ENCODE results near the gene DHX32.
"Not testable (repeated sequence)": the region's sequence is repeated elsewhere in the genome, so short reads cannot be mapped to it uniquely, and the experiment has no call there.

Gene DHX32

DNA sequence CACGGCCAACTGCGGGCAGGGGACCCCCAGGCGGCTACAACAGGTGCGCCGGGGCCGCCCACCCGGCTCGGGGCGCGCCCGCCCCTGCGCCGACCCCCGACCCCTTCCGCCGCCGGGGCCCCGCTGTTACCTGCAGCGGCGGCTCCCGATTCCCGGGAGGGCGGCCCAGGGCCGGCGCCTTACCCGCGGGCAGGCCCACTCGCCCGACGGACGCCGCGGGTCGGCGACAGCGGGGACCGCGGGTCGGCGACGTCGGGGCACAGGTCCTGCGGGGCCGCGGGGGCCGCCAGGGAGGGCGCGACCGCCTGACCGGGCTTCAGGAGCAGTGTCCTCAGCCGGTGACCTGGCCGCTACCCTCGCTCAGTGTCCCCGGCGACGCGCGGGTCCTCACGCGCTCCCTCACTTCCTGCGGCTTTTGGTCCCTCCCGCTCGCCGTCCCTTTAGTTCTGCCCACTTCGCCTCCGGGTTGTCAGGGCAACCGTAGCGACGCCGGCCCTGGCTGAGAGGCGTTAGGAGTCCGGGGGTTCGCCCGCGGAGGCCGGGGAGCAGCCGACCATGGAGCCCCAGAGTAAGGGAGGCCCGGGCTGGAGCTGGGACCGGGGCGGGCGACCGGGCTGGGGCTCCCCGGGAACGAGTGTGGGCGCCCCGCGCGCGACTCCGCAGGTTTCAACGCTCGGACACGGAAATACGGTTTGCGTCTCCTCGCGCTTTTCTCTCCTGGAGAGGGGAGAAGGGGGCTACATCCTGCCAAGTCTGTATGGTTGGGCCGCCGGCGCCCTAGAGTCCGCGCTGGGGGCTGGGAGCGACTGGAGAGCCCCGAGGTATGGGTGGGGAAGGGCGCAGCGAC, 15.2 kb upstream of the DHX32 start, which contains the start of gene FANK1:
FANK1 (plus strand) TSS at position 477 of the 847 bp plus-strand sequence; CDS start at position 556, 79 bp downstream.
- peak; percentile 85 for DNase-seq (ENCODE audit: low spot score)

GRCh38 chr10:125895130-125896087, 14.3 kb upstream of the DHX32 start:
- peak; percentile 63 for DNase-seq (ENCODE audit: low spot score)

DNA sequence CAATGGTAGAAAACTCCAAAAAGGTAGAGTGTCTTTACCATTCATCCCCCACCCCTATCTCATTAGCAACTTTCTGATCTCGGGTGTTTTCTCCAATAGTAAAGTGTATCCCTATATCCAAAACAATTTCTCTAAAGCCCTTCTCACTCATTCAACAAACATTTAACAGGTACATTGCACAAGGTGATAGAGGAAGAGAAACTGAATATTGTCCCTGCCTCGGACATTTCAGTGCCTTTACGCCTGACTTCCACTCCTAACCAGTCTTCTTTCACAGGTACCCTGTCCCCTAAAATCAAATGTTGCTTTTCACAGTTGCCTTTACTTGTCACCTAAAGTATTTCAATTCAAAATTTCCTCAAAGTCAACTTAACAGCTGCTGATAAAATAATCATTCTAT, 13.1 kb upstream of the DHX32 start:
- DNase-seq (ENCODE audit: low spot score) = not testable (repeated sequence)

- not testable (repeated sequence) for DNase-seq (ENCODE audit: low spot score)
These were observed 11.3 kb upstream of the DHX32 start for GRCh38 chr10:125892402-125892801.

DNA sequence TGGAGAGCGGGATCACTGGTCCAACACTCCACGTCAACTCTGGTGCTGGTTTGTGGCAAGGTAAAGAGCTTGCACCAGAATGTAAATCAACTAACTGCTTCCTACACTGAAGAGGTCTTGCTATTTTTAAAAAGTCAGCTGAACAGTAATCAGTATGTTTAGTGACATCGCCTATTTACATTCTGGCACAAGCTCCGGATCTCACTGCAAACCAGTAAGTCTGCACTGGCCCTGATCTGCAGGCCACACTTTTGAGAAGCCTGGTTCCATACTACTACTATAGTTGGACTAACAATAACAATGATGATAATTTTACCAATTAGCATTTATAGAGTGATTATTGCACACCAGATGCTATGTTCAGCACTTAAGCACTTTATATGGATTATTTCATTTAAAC, 8.3 kb upstream of the DHX32 start:
- DNase-seq (ENCODE audit: low spot score) = not testable (repeated sequence)

DNA sequence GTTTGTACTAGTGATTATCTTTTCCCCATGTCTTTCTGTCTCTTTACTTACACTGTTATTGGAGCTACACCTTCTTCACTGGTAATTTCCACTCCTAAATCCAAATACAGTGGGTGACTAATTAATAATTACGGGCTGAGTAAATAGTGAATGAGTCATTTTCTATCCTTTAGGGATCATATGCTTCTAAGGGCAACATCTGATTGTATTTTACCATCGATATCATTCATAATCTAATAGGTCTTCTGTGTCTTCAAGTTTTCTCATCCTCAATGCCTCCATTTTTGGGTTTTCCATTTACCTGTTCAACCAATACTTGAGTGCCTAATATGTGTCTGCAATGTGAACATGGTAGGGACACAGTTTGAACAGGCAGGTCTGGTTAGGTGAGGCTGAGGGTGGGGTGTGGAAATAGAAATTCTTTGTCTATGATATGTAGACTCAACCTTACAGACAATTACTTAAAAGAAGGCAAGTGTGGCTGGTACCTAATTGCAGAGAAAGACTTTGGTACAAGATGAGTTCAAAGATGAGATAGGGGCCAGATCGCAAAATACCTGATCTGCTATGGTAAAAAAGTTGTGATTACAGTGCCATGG, 5.9 kb upstream of the DHX32 start:
- DNase-seq (ENCODE audit: low spot score) = no peak

GRCh38 chr10:125883211-125883610, 2.1 kb upstream of the DHX32 start:
- DNase-seq (ENCODE audit: low spot score) = no peak

DNA sequence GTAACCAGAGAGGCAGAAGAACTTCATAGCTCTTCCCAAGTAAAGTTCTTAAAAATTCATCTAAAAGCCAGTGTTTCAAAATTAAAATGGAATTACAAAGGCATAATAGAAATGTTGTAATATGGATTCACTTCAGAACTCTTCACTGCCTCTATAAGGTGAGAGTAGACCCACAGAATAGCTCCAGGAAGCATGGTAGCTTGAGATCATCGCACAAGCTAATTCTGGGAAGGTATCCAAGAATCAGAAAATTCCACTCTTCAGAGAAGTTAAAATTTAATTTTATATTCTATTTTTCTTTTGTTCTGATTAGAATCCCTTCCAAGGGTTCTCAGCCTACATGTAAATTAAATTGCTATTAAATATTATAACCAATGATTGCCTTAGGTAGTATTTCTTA, 1.5 kb upstream of the DHX32 start:
- DNase-seq (ENCODE audit: low spot score) = no peak

GRCh38 chr10:125880719-125881118, 373 bp downstream of the DHX32 start:
- no peak for DNase-seq (ENCODE audit: low spot score)

DNA sequence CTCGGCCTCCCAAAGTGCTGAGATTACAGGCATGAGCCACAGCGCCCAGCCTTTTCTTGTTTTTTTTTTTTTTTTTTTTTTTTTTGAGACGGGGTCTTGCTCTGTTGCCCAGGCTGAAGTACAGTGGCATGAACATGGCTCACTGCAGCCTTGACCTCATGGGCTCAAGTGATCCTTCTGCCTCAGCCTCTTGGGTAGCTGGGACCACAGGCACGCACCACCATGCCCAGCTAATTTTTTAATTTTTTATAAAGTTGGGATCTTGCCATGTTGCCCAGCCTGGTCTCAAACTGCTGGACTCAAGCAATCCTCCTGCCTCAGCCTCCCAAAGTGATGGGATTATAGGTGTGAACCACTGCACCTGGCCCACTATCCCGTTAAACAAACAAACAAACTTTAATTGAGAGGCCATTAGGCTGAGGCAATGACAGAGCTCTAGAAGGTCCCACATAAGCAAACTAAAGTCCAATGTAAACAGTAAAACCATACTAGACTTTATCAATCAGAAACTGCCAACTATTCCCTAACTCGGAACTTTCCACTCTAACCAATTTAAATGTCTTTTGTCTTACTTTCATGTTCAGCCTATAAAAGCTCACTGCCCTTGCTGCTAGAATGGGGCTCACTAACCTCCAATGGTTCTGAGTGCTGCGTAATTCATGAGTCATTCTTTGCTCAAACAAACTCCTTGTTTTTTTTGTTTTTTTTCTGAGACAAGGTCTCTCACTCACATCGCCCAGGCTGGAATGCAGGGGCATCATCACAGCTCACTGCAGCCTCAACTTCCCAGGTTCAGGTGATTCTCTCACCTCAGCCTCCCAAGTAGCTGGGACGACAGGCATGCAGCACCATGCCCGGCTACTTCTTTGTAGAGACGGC, 1.9 kb downstream of the DHX32 start:
- DNase-seq (ENCODE audit: low spot score) = peak; percentile 82

- no peak for DNase-seq (ENCODE audit: low spot score)
These were observed 9.8 kb downstream of the DHX32 start for GRCh38 chr10:125871338-125871737.

- peak; percentile 73 for DNase-seq (ENCODE audit: low spot score)
These were observed 12.6 kb downstream of the DHX32 start for GRCh38 chr10:125868372-125868975.

- DNase-seq (ENCODE audit: low spot score) = no peak
These were observed 14.6 kb downstream of the DHX32 start for GRCh38 chr10:125866421-125867029.

DNA sequence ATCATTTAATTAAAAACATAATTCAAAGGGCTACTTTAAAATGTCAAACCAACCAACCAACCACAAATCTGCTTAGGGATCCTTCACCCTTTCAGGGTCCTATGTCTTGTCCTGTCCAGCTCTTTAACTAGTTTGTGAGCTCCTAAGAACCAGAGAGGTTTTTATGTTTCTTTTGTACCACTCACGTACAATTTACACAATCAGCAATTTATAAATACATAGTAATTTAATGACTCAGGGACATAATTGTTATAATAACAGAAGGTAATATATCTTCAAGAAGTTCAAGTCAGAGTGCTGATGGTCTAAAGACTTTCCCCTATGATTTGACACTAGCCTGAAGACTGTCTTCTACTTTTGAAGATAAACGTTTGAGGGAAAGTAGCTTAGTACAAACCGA, 16.0 kb downstream of the DHX32 start:
- DNase-seq (ENCODE audit: low spot score) = no peak

DNA sequence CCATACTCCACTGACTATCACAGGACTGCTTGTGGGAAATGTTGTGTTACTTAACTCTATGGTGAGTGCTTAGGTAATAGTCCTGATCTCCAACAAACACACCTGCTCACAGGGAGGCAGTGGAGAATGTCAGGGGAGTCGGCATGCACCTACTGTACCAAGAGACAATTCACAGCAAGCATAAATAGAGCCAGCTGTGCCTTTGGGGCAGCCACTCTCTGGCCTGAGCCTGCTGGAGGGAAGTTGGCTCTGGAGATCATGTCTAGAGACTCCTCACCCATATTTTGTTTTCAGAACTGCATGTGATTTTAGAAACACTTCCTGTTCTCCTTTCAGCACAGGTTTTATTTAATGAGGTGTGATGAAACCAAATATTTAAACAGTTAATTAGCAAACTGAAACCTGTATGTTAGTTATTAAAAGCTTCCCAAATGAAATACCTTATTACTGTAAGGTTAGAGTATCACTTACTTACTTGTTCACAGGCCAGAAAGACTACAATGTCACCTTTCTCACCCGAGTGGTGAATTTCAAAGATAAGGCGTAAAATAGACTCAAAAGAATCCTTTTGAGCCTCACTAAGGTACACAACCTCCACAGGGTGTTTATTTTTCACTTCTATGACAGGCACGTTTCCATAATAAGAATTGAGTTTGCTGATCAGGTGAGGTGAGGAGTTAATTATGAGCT, 21.8 kb downstream of the DHX32 start:
- no peak for DNase-seq (ENCODE audit: low spot score)

GRCh38 chr10:125857185-125857760, 23.8 kb downstream of the DHX32 start:
- no peak for DNase-seq (ENCODE audit: low spot score)

GRCh38 chr10:125852487-125852886, 28.6 kb downstream of the DHX32 start:
- DNase-seq (ENCODE audit: low spot score) = no peak

DNA sequence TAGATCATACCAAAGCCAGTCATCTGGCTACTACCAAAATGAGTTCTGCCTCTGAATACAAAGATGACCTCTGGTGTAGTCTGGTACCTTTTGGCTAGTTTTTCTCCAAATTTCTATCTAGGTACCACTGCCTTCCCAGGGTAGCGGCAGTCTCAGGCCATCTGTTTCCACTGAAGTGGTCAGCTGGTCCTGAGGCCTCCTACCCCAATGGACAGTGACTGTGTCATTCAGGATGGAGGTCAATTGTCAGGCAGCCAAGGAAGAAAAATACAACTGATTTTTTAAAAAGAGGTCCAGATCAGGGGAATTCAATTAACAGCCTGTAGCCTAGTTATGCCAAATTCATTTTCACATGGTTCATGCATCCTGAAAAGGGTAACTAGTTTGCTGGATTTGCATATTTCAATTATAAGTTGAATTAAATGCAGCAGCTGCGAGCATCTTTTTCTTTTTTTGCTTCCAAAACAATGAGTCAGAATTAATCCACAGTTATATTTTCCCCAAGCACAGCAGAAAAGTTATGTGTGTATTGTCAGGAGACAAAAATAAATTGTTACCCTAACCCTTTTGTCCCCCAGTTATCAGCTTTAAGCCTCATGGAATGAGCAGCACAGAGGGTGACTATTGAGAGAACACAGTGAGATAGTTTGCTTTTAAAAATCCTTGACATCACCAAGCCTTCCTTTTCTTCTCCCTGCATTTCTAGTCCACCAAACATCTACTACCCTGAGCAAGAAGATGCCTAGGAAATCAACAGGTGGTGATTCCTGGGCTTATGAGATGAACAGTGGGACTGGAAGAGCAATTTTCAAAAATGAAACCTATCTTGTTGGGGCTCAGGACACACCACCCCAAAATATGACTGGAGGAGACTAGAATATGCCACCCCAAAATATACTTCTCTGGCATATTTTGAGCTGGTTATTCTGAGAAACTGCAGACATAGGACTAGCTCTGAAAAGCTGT, 30.0 kb downstream of the DHX32 start:
- no peak for DNase-seq (ENCODE audit: low spot score)
